Astrocyte (in vitro differentiated cells and primary cell): ENCODE results near the gene MS4A2.

Experiments
- EZH2 ChIP-seq: IDR thresholded peaks from 2 replicates; pipeline ENCODE4 v1.6.1; 2012; ENCODE audit warnings: mild to moderate bottlenecking, low read length, inconsistent platforms; ENCODE audit not compliant: insufficient read depth
- TF ChIP-seq, protein P1 (sequence below): IDR thresholded peaks from 2 replicates; pipeline ENCODE4 v1.5.1; 2011; ENCODE audit warnings: low read depth, mild to moderate bottlenecking, inconsistent platforms, low read length, moderate library complexity; ENCODE audit not compliant: insufficient read depth

GRCh38 chr11:60056349-60056969, 32.0 kb upstream of the MS4A2 start, which contains the start of gene MS4A3:
- TF ChIP-seq, protein P1, sequence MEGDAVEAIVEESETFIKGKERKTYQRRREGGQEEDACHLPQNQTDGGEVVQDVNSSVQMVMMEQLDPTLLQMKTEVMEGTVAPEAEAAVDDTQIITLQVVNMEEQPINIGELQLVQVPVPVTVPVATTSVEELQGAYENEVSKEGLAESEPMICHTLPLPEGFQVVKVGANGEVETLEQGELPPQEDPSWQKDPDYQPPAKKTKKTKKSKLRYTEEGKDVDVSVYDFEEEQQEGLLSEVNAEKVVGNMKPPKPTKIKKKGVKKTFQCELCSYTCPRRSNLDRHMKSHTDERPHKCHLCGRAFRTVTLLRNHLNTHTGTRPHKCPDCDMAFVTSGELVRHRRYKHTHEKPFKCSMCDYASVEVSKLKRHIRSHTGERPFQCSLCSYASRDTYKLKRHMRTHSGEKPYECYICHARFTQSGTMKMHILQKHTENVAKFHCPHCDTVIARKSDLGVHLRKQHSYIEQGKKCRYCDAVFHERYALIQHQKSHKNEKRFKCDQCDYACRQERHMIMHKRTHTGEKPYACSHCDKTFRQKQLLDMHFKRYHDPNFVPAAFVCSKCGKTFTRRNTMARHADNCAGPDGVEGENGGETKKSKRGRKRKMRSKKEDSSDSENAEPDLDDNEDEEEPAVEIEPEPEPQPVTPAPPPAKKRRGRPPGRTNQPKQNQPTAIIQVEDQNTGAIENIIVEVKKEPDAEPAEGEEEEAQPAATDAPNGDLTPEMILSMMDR: no peak
- no peak for TF ChIP-seq EZH2
